Progenitor cell of endocrine pancreas (in vitro differentiated cells): ENCODE measurements around the gene LYVE1. TPM values are rescaled to one million over a fixed set of nuclear protein-coding genes. Genes with fewer than 3 reads are reported as not detected.
A peak's percentile ranks its signal among the peaks of the same experiment; 100 is the strongest.

ENCODE experiments used
- DNase-seq: peaks from one replicate; pipeline ENCODE4 v3.0.0; 2021; ENCODE audit warnings: low spot score; ENCODE audit not compliant: unreplicated experiment
- H3K27ac Mint-ChIP-seq: 2 replicates; pipeline ENCODE4 v1.8.0; 2021; ENCODE audit warnings: mild to moderate bottlenecking, moderate library complexity, mixed read lengths
- H3K27me3 Mint-ChIP-seq: 2 replicates; pipeline ENCODE4 v1.8.0; 2021; ENCODE audit warnings: mixed read lengths
- H3K36me3 Mint-ChIP-seq: 2 replicates; pipeline ENCODE4 v1.8.0; 2022; ENCODE audit warnings: mixed read lengths; ENCODE audit not compliant: insufficient read depth
- H3K4me1 Mint-ChIP-seq: 2 replicates; pipeline ENCODE4 v1.8.0; 2021; ENCODE audit warnings: low read depth, mixed read lengths
- H3K4me3 Mint-ChIP-seq: 2 replicates; pipeline ENCODE4 v1.8.0; 2021; ENCODE audit warnings: low read depth, mild to moderate bottlenecking, moderate library complexity, mixed read lengths
- H3K9me3 Mint-ChIP-seq: 2 replicates; pipeline ENCODE4 v1.8.0; 2021; ENCODE audit warnings: low read depth, mixed read lengths
- total RNA-seq: library from RNA; stranded (reverse); gene quantifications from 2 replicates; pipeline ENCODE4 v1.2.1, GENCODE V29; 2021
- TF ChIP-seq, protein P1 (sequence below): fragments of 200-600 bp; sonication (generic); IDR thresholded peaks from one replicate; pipeline ENCODE4 v1.5.0; 2021; ENCODE audit warnings: antibody characterized with exemption, mild to moderate bottlenecking; ENCODE audit not compliant: unreplicated experiment

Gene LYVE1
- total RNA-seq, 1 donor from 2014 or later: not detected

GRCh38 chr11:10607462-10608132 is 39.1 kb upstream of the LYVE1 start:
- no peaks in the 10 kb centered on the region for H3K36me3 Mint-ChIP-seq
- H3K27ac Mint-ChIP-seq: peak overlapping the region; percentile 52
- no peaks in the 10 kb centered on the region for H3K4me1 Mint-ChIP-seq
- H3K4me3 Mint-ChIP-seq: no peak overlapping the region
- no peak for DNase-seq
- H3K27me3 Mint-ChIP-seq: no peaks in the 10 kb centered on the region
- TF ChIP-seq, protein P1, sequence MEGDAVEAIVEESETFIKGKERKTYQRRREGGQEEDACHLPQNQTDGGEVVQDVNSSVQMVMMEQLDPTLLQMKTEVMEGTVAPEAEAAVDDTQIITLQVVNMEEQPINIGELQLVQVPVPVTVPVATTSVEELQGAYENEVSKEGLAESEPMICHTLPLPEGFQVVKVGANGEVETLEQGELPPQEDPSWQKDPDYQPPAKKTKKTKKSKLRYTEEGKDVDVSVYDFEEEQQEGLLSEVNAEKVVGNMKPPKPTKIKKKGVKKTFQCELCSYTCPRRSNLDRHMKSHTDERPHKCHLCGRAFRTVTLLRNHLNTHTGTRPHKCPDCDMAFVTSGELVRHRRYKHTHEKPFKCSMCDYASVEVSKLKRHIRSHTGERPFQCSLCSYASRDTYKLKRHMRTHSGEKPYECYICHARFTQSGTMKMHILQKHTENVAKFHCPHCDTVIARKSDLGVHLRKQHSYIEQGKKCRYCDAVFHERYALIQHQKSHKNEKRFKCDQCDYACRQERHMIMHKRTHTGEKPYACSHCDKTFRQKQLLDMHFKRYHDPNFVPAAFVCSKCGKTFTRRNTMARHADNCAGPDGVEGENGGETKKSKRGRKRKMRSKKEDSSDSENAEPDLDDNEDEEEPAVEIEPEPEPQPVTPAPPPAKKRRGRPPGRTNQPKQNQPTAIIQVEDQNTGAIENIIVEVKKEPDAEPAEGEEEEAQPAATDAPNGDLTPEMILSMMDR: no peak
- no peaks in the 10 kb centered on the region for H3K9me3 Mint-ChIP-seq

- no peaks in the 10 kb centered on the region for H3K4me1 Mint-ChIP-seq
- H3K9me3 Mint-ChIP-seq: no peaks in the 10 kb centered on the region
- no peaks in the 10 kb centered on the region for H3K36me3 Mint-ChIP-seq
- H3K27ac Mint-ChIP-seq: no peak overlapping the region
- H3K4me3 Mint-ChIP-seq: no peak overlapping the region
- no peaks in the 10 kb centered on the region for H3K27me3 Mint-ChIP-seq
- DNase-seq: no peak
- TF ChIP-seq, protein P1: no peak
Observed at GRCh38 chr11:10606536-10607208, 38.2 kb upstream of the LYVE1 start.

DNA sequence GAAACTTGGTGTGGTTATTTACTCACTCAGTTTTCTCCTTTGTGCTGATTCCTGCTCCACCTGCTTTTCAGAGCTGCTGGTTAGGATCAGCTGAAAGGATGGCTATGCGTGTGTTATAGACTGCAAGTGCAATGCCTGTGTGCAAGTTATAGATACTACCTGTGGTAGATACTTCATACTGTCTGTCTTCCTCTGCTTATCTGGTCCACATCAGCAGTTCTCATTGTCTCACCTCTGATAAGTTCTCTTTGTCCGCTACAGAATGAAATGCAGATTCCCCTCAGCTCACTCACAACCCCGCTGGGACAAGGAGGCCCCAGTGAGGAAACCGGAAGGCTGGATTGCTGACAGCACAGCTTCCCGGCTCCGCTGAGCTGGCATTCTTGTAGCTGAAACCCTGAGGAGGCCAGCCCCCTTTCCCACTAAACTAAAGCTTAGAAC is 37.5 kb upstream of the LYVE1 start:
- Mint-ChIP-seq H3K9me3 (no peaks in the 10 kb centered on the region), H3K4me3 (no peak overlapping the region), H3K27me3 (no peaks in the 10 kb centered on the region), H3K27ac (no peak overlapping the region), H3K36me3 (no peaks in the 10 kb centered on the region), H3K4me1 (no peaks in the 10 kb centered on the region)
- DNase-seq: no peak
- TF ChIP-seq, protein P1: no peak

DNA sequence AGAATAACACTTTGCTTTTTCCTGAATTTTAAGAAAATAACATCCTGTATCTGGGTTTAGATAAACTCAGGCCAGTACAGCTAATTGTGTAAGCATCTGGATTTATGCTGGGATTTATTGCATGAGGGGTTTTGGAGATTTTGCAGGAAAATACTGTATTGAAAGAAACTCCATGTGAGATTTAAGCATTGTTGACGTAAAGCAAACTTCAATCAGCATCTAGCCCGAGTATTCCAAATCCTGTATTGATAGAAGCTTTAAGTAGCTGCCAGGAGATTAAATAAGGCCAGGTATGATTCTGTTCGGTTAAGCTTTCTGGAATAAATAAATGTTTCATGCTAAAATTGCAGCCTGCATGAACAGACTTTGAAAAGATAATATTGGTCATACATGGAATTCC is 36.3 kb upstream of the LYVE1 start:
- Mint-ChIP-seq H3K36me3 (no peaks in the 10 kb centered on the region), H3K4me3 (no peak overlapping the region), H3K9me3 (no peaks in the 10 kb centered on the region), H3K4me1 (no peaks in the 10 kb centered on the region), H3K27ac (no peak overlapping the region), H3K27me3 (no peaks in the 10 kb centered on the region)
- TF ChIP-seq, protein P1: no peak
- DNase-seq: no peak

GRCh38 chr11:10604340-10604748 is 35.9 kb upstream of the LYVE1 start:
- Mint-ChIP-seq H3K27me3 (no peaks in the 10 kb centered on the region), H3K27ac (no peak overlapping the region)
- TF ChIP-seq, protein P1: no peak

More at GRCh38 chr11:10604340-10604748, 35.9 kb upstream of the LYVE1 start:
- Mint-ChIP-seq H3K4me1 (no peaks in the 10 kb centered on the region), H3K4me3 (no peak overlapping the region), H3K36me3 (no peaks in the 10 kb centered on the region), H3K9me3 (no peaks in the 10 kb centered on the region)
- DNase-seq: no peak
